Upper lobe of left lung (tissue), 6 donors: ENCODE data around the gene ARHGEF12. TPM values are rescaled to one million over a fixed set of nuclear protein-coding genes. Genes with fewer than 3 reads are reported as not detected.
A peak's percentile ranks its signal among the peaks of the same experiment; 100 is the strongest.

Experiments used
- ATAC-seq, 2 donors: fragments of 200-7000 bp; cut with Tn5 transposase; one replicate each; pipeline ENCODE4 v1.9.1; 2022; ENCODE audit warnings: mild to moderate bottlenecking in 2 of 2, moderate library complexity in 2 of 2; ENCODE audit not compliant: low FRiP score in 2 of 2
- DNase-seq, 2 donors: peaks; one replicate each; pipeline ENCODE4 v3.0.0-alpha.2; 2019 to 2020
- H3K27ac ChIP-seq, 4 donors: fragments of 200-600 bp; sonication (generic); one replicate each; pipeline ENCODE4 v1.5.1; 2016 to 2019
- H3K27me3 ChIP-seq, 4 donors: fragments of 200-600 bp; sonication (generic); one replicate each; pipeline ENCODE4 v1.5.1; 2017 to 2019
- H3K36me3 ChIP-seq, 4 donors: fragments of 200-600 bp; sonication (generic); one replicate each; pipeline ENCODE4 v1.5.1; 2016 to 2019
- H3K4me1 ChIP-seq, 4 donors: fragments of 200-600 bp; sonication (generic); one replicate each; pipeline ENCODE4 v1.5.1; 2018 to 2019
- H3K4me3 ChIP-seq, 4 donors: fragments of 200-600 bp; sonication (generic); one replicate each; pipeline ENCODE4 v1.5.1; 2017 to 2019; ENCODE audit warnings: mild to moderate bottlenecking in 2 of 4, moderate library complexity in 1 of 4
- H3K9me3 ChIP-seq, 4 donors: fragments of 200-600 bp; sonication (generic); one replicate each; pipeline ENCODE4 v1.5.1; 2018 to 2019
- EP300 ChIP-seq, 4 donors: sonication (generic); formaldehyde crosslinking; IDR thresholded peaks; one replicate each; pipeline ENCODE4 v1.5.1; 2017; ENCODE audit warnings: antibody characterized with exemption in 4 of 4, control low read depth in 2 of 4
- POLR2A ChIP-seq, 4 donors: fragments of 450-650 bp; IDR thresholded peaks; one replicate each; pipeline ENCODE4 v1.5.1; 2016 to 2017; ENCODE audit warnings: antibody characterized with exemption in 4 of 4, mild to moderate bottlenecking in 2 of 4
- POLR2AphosphoS5 ChIP-seq, 2 donors: sonication (generic); formaldehyde crosslinking; IDR thresholded peaks; one replicate each; pipeline ENCODE4 v1.5.1; 2017; ENCODE audit warnings: antibody characterized with exemption in 2 of 2
- WGBS, 2 donors: methylation state at CpG; one replicate each; pipeline ENCODE4 v1.1.5; 2017 to 2018; 5-methylcytosine and 5-hydroxymethylcytosine counted together
- total RNA-seq, 6 donors: library from RNA; depleted of rRNA in 4 of 6; stranded (reverse); fragments of >200 nt in 4 of 6; gene quantifications; one replicate each; pipeline versions ENCODE4 v1.1.0 to v1.2.1, GENCODE V29; 2016 to 2021
- TF ChIP-seq, protein P1 (sequence below), 6 experiments: fragments of 450-650 bp in 4 of 6; fragments of 200-600 bp in 2 of 6; sonication (generic) in 2 of 6; IDR thresholded peaks; one replicate each; pipeline ENCODE4 v1.5.1; 2016 to 2019; ENCODE audit warnings: antibody characterized with exemption in 6 of 6
- donor health status: DM: no; HTN: no; CAD: no; lungs with moderate emphysema.
- donor health status: DM: no; HTN: yes; CAD: no; lungs with severe emphysema.

The ARHGEF12 gene
- total RNA-seq, 6 donors from 2014 or later = 90.1 to 170 (median 106) TPM

DNA sequence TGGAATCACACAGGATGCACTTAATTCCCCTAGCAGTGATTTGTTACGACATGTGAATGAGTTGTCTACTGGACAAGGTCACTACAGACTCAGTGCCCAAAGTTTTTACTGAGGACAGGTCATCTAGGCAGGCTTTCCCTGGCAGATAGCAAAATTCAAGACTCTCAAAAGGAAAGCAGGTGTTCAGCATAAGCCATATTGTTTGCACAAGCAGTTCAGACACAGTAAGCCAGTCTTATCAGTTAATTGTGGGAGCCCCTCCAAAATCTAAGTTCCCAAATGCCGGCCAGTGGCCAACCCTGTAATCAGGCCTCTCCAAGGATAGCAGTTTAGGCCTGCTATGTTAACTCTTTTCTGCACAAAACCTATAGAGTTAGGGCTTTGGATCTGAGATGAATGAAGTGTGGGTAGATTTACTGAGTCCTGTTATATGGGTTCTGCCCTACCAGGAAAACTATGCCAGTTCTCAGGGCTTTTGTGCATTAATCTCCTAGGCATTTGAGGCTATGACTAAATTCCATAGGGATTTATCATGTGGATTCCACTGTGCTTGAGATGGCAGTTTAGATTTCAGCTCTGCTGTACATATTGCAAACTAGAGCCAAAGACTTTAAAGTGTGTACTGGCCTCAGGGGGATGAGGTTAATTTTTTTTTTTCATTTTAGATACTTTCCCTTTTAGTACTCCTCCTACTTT, 4.8 kb upstream of the ARHGEF12 start:
- TF ChIP-seq POLR2A (IDR thresholded peaks at IDR 0.05) = no peak
- TF ChIP-seq, protein P1, sequence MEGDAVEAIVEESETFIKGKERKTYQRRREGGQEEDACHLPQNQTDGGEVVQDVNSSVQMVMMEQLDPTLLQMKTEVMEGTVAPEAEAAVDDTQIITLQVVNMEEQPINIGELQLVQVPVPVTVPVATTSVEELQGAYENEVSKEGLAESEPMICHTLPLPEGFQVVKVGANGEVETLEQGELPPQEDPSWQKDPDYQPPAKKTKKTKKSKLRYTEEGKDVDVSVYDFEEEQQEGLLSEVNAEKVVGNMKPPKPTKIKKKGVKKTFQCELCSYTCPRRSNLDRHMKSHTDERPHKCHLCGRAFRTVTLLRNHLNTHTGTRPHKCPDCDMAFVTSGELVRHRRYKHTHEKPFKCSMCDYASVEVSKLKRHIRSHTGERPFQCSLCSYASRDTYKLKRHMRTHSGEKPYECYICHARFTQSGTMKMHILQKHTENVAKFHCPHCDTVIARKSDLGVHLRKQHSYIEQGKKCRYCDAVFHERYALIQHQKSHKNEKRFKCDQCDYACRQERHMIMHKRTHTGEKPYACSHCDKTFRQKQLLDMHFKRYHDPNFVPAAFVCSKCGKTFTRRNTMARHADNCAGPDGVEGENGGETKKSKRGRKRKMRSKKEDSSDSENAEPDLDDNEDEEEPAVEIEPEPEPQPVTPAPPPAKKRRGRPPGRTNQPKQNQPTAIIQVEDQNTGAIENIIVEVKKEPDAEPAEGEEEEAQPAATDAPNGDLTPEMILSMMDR (IDR thresholded peaks at IDR 0.05) = no peak
- H3K27me3 ChIP-seq = no peaks in the 10 kb centered on the region
- DNase-seq (no peak), ATAC-seq (no peak)
- H3K27ac ChIP-seq = peak overlapping the region in 1 of 4 donors; percentile 48
- peaks cover 9 to 30% (median 21%) of the 10 kb centered on the region in 4 donors for H3K4me1 ChIP-seq
- H3K36me3 ChIP-seq = peaks cover 0 to 13% (median 3%) of the 10 kb centered on the region in 4 donors
- H3K4me3 ChIP-seq = no peak overlapping the region
- 57 to 60% methylated on average over 2 of the region's 2 CpGs for WGBS, 2 donors
- H3K9me3 ChIP-seq = no peaks in the 10 kb centered on the region

- WGBS, 2 donors = 83 to 87% methylated on average over 5 of the region's 5 CpGs
- Histone ChIP-seq H3K4me1 (peaks cover 6 to 29% (median 15%) of the 10 kb centered on the region in 4 donors), H3K27me3 (no peaks in the 10 kb centered on the region), H3K9me3 (no peaks in the 10 kb centered on the region), H3K27ac (peak overlapping the region in 1 of 4 donors; percentile 44), H3K4me3 (no peak overlapping the region), H3K36me3 (peaks cover 0 to 13% (median 3%) of the 10 kb centered on the region in 4 donors)
- ATAC-seq (no peak), DNase-seq (no peak)
- TF ChIP-seq EP300 (IDR thresholded peaks at IDR 0.05) (no peak), POLR2AphosphoS5 (IDR thresholded peaks at IDR 0.05) (no peak), POLR2A (IDR thresholded peaks at IDR 0.05) (no peak)
- TF ChIP-seq, protein P1 (IDR thresholded peaks at IDR 0.05) = no peak
These were observed 3.1 kb upstream of the ARHGEF12 start for GRCh38 chr11:120332822-120333716.

- Histone ChIP-seq H3K27ac (peak overlapping the region in 1 of 4 donors; percentile 44), H3K27me3 (no peaks in the 10 kb centered on the region), H3K9me3 (no peaks in the 10 kb centered on the region), H3K4me3 (no peak overlapping the region), H3K36me3 (peaks cover 0 to 13% (median 3%) of the 10 kb centered on the region in 4 donors), H3K4me1 (peaks cover 6 to 34% (median 15%) of the 10 kb centered on the region in 4 donors)
- ATAC-seq = no peak
- 79 to 96% methylated on average over 1 of the region's 1 CpG for WGBS, 2 donors
- DNase-seq = no peak
- TF ChIP-seq POLR2AphosphoS5 (IDR thresholded peaks at IDR 0.05) (no peak), POLR2A (IDR thresholded peaks at IDR 0.05) (no peak), EP300 (IDR thresholded peaks at IDR 0.05) (no peak)
- TF ChIP-seq, protein P1 (IDR thresholded peaks at IDR 0.05) = no peak
These were observed 2.4 kb upstream of the ARHGEF12 start for GRCh38 chr11:120333801-120334200.

GRCh38 chr11:120334332-120334731, 1.9 kb upstream of the ARHGEF12 start:
- Histone ChIP-seq H3K27me3 (no peaks in the 10 kb centered on the region), H3K4me1 (peaks cover 6 to 40% (median 15%) of the 10 kb centered on the region in 4 donors), H3K9me3 (no peaks in the 10 kb centered on the region), H3K4me3 (no peak overlapping the region), H3K36me3 (peaks cover 0 to 13% (median 3%) of the 10 kb centered on the region in 4 donors), H3K27ac (peak overlapping the region in 2 of 4 donors; percentile 26 to 44)
- 27% methylated on average over 1 of the region's 1 CpG for WGBS, 2 donors
- TF ChIP-seq EP300 (IDR thresholded peaks at IDR 0.05) (no peak), POLR2AphosphoS5 (IDR thresholded peaks at IDR 0.05) (no peak), POLR2A (IDR thresholded peaks at IDR 0.05) (no peak)
- TF ChIP-seq, protein P1 (IDR thresholded peaks at IDR 0.05) = no peak
- ATAC-seq = no peak
- DNase-seq = no peak
